Ectodermal cell (in vitro differentiated cells): ENCODE data around the gene TRABD.

Source experiments
- H3K27ac ChIP-seq: 2 replicates; pipeline ENCODE4 v1.7.0; 2013; ENCODE audit warnings: mild to moderate bottlenecking, low read depth, low read length; ENCODE audit not compliant: insufficient read depth, poor library complexity, severe bottlenecking
- H3K27me3 ChIP-seq: 2 replicates; pipeline ENCODE4 v1.7.0; 2013; ENCODE audit warnings: mild to moderate bottlenecking, low read length; ENCODE audit not compliant: insufficient read depth, control insufficient read depth, poor library complexity, severe bottlenecking
- H3K36me3 ChIP-seq: one replicate; pipeline ENCODE4 v1.7.0; 2013; ENCODE audit warnings: low read length; ENCODE audit not compliant: control insufficient read depth, insufficient read depth
- H3K4me1 ChIP-seq: one replicate; pipeline ENCODE4 v1.7.0; 2013; ENCODE audit warnings: low read length; ENCODE audit not compliant: control insufficient read depth, insufficient read depth
- H3K4me3 ChIP-seq: 2 replicates; pipeline ENCODE4 v1.7.0; 2013; ENCODE audit warnings: low read depth, low read length, control low read depth; ENCODE audit not compliant: insufficient read depth
- H3K9me3 ChIP-seq: 2 replicates; pipeline ENCODE4 v1.7.0; 2013; ENCODE audit warnings: mild to moderate bottlenecking, low read length, moderate library complexity; ENCODE audit not compliant: control insufficient read depth
- WGBS, 2 experiments: methylation state at CpG; one replicate each; pipeline ENCODE4 v1.1.7; 2013; ENCODE audit warnings: missing lambda C conversion rate in 2 of 2; 5-methylcytosine and 5-hydroxymethylcytosine counted together

TRABD gene

DNA sequence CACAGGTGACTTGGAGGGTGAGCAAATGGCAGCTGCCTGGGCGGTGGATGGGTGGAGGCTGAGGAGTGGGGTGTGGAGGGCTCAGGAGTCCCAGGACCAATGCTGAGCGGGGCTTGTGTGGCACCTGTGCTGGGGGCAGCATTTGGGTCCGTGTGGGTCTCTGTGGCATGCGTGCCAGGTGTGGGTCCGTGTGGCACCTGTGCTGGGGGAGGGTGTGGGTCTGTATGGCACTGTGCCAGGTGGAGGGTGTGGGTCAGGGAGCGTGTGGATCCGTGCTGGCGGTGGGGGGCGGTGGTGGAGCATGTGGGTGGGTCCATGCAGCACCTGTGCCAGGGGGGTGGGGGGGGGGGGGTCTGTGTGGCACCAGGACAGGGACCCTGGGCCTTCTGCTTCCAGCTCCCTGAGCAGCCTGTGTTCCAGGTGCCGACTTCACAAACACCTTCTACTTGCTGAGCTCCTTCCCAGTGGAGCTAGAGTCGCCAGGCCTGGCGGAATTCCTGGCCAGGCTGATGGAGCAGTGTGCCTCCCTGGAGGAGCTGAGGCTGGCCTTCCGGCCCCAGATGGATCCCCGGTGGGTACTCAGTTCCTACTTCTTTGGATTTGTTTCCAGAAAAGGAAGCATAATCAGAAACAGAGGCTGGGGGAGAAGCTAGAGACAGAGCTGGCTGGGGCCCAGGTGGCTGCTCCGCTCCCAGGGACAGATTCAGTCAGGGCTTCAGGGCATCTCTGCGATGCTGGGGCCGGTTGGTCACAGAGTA, 29.8 kb downstream of the TRABD start:
- Histone ChIP-seq H3K27ac (no peak overlapping the region), H3K4me1 (no peaks in the 10 kb centered on the region), H3K4me3 (no peak overlapping the region), H3K9me3 (no peaks in the 10 kb centered on the region), H3K36me3 (peaks cover 37% of the 10 kb centered on the region), H3K27me3 (no peaks in the 10 kb centered on the region)
- WGBS, 2 experiments, result 95 to 98% methylated on average over 17 of the region's 17 CpGs

- no peaks in the 10 kb centered on the region for H3K9me3 ChIP-seq
- H3K4me3 ChIP-seq, result no peak overlapping the region
- H3K27ac ChIP-seq, result no peak overlapping the region
- 95 to 96% methylated on average over 15 of the region's 15 CpGs for WGBS, 2 experiments
- H3K36me3 ChIP-seq, result peaks cover 37% of the 10 kb centered on the region
- H3K4me1 ChIP-seq, result no peaks in the 10 kb centered on the region
- no peaks in the 10 kb centered on the region for H3K27me3 ChIP-seq
Observed at GRCh38 chr22:50216055-50216683, 30.5 kb downstream of the TRABD start.

- Histone ChIP-seq H3K4me1 (no peaks in the 10 kb centered on the region), H3K4me3 (no peak overlapping the region), H3K27me3 (no peaks in the 10 kb centered on the region), H3K9me3 (no peaks in the 10 kb centered on the region), H3K36me3 (peaks cover 36% of the 10 kb centered on the region), H3K27ac (no peak overlapping the region)
- 97% methylated on average over 57 of the region's 57 CpGs for WGBS, 2 experiments
Observed at GRCh38 chr22:50216684-50217520, 31.2 kb downstream of the TRABD start.

DNA sequence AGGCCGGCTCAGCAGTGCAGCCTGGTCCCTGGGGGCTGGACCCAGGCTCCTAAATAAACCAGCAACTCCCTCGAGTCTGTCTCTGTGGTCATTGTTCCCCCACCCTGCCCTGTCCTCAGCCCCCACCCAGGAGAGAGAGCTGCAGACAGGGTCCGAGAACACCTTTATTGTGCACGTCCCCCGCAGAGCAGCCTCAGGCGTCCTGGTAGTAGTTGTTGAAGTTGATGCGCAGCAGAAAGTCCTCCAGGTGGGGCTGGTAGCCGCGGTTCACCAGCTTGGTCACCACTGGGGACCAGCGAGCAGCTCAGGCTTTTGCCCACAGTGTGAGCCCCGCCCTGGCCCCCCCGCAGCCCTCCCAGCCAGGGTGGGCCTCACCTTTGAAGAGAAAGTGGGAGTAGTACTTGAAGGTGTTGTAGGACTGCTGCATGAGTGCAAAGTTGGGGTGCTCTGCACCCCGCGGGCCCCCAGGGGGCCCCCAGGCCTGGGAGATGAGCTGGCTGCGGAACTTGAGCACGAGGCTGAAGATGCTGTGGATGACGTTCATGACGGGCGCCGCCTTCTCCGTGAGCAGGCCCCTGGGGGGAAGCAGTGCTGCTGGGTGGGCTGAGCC, 31.9 kb downstream of the TRABD start:
- no peak overlapping the region for H3K27ac ChIP-seq
- H3K36me3 ChIP-seq, result peaks cover 31% of the 10 kb centered on the region
- no peaks in the 10 kb centered on the region for H3K4me1 ChIP-seq
- no peak overlapping the region for H3K4me3 ChIP-seq
- no peaks in the 10 kb centered on the region for H3K9me3 ChIP-seq
- 92 to 93% methylated on average over 21 of the region's 21 CpGs for WGBS, 2 experiments
- no peaks in the 10 kb centered on the region for H3K27me3 ChIP-seq

- no peak overlapping the region for H3K27ac ChIP-seq
- no peaks in the 10 kb centered on the region for H3K27me3 ChIP-seq
- peaks cover 35% of the 10 kb centered on the region for H3K36me3 ChIP-seq
- no peaks in the 10 kb centered on the region for H3K4me1 ChIP-seq
- 91 to 92% methylated on average over 43 of the region's 43 CpGs for WGBS, 2 experiments
- no peak overlapping the region for H3K4me3 ChIP-seq
- no peaks in the 10 kb centered on the region for H3K9me3 ChIP-seq
Observed at GRCh38 chr22:50218153-50218995, 32.7 kb downstream of the TRABD start.

GRCh38 chr22:50218996-50219727, 33.4 kb downstream of the TRABD start:
- Histone ChIP-seq H3K4me1 (no peaks in the 10 kb centered on the region), H3K9me3 (no peaks in the 10 kb centered on the region), H3K27me3 (no peaks in the 10 kb centered on the region), H3K27ac (no peak overlapping the region), H3K36me3 (peaks cover 39% of the 10 kb centered on the region), H3K4me3 (no peak overlapping the region)
- WGBS, 2 experiments, result 86 to 87% methylated on average over 42 of the region's 42 CpGs

DNA sequence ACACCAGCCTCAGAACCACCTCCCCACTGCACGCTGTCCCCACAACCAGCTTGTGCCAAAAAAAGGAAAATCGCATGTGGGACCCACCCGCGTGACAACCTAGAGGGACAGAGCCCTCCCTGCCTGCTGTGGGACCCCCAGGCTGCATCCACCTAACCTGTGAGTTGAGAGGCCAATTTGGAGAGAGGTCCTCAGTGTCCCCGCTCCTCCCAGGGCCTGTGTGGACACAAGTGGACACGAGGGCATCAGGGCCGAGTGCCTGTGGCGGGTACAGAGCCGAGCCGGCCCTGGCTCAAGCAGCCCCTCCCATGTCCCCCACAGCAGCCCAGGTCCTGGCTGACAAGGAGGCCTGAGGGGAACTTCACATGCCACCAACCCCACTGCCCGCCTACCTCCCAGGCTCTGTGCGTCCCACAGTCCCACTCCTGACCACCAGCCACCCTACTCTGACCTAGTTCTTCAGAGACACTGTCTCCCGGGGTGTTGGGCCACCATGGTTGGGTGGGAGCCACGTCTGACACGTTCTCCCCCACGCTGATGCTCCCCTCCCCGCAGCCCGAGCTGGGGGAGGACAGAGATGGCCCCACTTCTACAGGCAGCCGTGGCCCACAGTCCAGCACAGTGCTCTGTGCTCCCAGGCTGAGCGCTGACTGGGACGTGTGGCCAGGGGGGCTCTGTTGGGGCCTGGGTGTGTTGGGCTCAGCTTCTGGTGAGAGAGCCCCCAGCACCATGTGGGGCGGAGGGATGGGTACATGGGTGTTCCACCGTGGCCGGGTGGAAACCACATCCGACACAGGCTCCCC, 34.3 kb downstream of the TRABD start:
- Histone ChIP-seq H3K27ac (no peak overlapping the region), H3K4me3 (no peak overlapping the region), H3K4me1 (no peaks in the 10 kb centered on the region), H3K36me3 (peaks cover 44% of the 10 kb centered on the region), H3K27me3 (no peaks in the 10 kb centered on the region), H3K9me3 (no peaks in the 10 kb centered on the region)
- WGBS, 2 experiments, result 93 to 96% methylated on average over 25 of the region's 25 CpGs

DNA sequence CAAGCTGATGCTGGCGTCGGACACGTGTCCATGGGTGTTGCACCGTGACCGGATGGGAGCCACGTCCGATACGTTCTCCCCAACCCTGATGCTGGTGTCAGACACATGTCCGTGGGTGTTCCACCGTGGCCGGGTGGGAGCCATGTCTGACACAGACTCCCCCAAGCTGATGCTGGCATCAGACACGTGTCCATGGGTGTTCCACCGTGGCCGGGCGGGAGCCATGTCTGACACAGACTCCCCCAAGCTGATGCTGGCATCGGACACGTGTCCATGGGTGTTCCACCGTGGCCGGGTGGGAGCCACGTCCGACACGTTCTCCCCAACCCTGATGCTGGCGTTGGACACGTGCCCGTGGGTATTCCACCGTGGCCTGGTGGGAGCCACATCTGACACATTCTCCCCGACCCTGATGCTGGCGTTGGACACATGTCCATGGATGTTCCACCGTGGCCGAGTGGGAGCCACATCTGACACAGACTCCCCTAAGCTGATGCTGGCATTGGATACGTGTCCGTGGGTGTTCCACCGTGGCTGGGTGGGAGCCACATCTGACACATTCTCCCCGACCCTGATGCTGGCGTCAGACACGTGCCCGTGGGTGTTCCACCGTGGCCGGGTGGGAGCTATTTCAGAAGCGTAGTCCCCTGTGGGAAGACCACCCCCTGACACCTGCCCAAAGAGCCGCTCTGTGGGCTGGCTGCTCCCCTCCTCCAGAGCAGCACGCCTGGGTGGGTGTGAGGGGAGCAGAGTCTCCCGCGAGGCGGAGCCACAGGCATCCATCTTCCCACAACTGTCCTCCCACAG, 35.1 kb downstream of the TRABD start:
- no peaks in the 10 kb centered on the region for H3K27me3 ChIP-seq
- no peak overlapping the region for H3K4me3 ChIP-seq
- H3K27ac ChIP-seq, result no peak overlapping the region
- H3K4me1 ChIP-seq, result no peaks in the 10 kb centered on the region
- H3K9me3 ChIP-seq, result no peaks in the 10 kb centered on the region
- WGBS, 2 experiments, result 96 to 97% methylated on average over 45 of the region's 45 CpGs
- H3K36me3 ChIP-seq, result peaks cover 44% of the 10 kb centered on the region
